ENCODE measurements around the gene DAD1.

The DAD1 gene

DNA sequence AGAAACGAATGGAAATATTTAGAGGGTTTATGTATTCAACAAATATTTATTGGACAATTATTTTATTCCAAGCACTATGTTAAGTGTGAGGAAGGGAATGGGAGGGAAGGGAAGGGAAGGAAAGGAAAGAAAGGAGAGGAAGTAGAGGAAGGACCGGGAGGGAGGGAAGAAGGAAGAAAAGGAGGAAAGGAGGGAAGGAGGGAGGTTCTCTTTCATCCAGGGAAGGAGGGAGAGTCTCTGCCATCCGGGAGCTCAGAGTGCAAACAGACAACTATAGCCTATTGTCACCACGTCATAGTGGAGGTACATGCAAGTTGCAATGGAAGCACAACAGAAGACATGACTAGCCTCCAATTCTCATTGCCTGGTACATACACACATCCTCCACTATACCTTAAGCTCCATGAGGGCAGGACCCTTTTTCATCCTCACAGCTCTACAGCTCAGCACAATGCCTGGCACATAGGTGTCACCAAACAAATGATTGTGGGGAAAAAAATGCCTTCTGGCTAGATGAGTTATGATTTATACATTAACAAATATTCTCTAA is 48.1 kb downstream of the DAD1 start:
- no peak for TF ChIP-seq CTCF (IDR thresholded peaks at IDR 0.05; ENCODE audit: low read depth, low read length, missing control alignments)
- H3K4me3 ChIP-seq (ENCODE audit: low read depth, low read length): no peak overlapping the region
- in situ Hi-C loops (cut with HindIII; ENCODE audit: low sequenced_read_pairs): no loop called here
- no peak for DNase-seq (ENCODE audit: low read depth)

GRCh38 chr14:22540293-22540692 is 48.7 kb downstream of the DAD1 start:
- no peak overlapping the region for H3K4me3 ChIP-seq (ENCODE audit: low read depth, low read length)
- in situ Hi-C loops (cut with HindIII; ENCODE audit: low sequenced_read_pairs): no loop called here
- no peak for DNase-seq (ENCODE audit: low read depth)
- no peak for TF ChIP-seq CTCF (IDR thresholded peaks at IDR 0.05; ENCODE audit: low read depth, low read length, missing control alignments)

DNA sequence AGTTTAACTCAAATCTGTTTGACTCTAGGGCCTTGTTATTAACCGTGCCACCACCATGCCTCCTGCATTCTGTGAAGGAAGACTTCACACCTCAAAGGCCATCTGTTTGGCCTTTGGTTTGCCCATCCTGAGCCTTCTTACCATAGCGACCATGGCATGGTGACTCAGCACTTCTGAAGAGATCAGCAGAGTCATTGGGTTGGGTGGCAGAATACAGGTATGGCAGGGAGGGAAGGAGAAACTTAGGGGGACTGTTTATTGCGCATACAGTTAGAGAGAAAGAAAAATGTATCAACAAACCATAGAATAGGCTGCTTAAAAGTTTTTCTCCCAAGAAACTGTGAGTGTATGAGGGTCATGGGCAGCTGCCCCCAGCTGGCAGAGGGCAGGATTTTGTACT is 49.2 kb downstream of the DAD1 start:
- in situ Hi-C loops (cut with HindIII; ENCODE audit: low sequenced_read_pairs): no loop called here
- no peak for DNase-seq (ENCODE audit: low read depth)
- TF ChIP-seq CTCF (IDR thresholded peaks at IDR 0.05; ENCODE audit: low read depth, low read length, missing control alignments): no peak
- no peak overlapping the region for H3K4me3 ChIP-seq (ENCODE audit: low read depth, low read length)

DNA sequence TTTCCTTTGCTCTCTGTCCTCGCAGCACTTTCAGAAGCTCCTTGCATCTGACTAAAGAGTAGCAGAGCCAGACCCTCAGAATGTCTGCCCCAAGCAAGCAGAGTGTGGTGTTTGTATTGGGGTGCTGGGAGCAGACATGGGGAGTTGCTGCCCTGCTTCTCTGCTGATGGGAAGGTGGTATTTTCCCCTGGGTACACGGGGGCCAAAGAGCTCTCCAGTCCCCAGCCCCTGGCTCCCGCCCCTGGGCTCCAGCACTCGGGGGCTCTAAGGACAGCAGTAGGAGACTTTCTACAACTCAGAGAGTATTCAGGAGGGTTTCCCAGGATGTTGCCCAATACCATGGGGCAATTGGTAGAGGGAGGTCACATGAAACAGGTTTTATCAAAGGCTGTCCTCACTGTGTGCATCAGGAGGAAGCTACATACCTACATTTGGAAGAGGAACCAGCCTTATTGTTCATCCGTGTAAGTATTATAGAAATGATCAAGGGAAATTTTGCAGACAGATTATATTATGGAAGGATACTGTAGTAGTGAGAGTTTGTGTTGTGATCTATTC is 50.3 kb downstream of the DAD1 start:
- TF ChIP-seq CTCF (IDR thresholded peaks at IDR 0.05; ENCODE audit: low read depth, low read length, missing control alignments): no peak
- no peak for DNase-seq (ENCODE audit: low read depth)
- in situ Hi-C loops (cut with HindIII; ENCODE audit: low sequenced_read_pairs): no loop called here
- no peak overlapping the region for H3K4me3 ChIP-seq (ENCODE audit: low read depth, low read length)

DNA sequence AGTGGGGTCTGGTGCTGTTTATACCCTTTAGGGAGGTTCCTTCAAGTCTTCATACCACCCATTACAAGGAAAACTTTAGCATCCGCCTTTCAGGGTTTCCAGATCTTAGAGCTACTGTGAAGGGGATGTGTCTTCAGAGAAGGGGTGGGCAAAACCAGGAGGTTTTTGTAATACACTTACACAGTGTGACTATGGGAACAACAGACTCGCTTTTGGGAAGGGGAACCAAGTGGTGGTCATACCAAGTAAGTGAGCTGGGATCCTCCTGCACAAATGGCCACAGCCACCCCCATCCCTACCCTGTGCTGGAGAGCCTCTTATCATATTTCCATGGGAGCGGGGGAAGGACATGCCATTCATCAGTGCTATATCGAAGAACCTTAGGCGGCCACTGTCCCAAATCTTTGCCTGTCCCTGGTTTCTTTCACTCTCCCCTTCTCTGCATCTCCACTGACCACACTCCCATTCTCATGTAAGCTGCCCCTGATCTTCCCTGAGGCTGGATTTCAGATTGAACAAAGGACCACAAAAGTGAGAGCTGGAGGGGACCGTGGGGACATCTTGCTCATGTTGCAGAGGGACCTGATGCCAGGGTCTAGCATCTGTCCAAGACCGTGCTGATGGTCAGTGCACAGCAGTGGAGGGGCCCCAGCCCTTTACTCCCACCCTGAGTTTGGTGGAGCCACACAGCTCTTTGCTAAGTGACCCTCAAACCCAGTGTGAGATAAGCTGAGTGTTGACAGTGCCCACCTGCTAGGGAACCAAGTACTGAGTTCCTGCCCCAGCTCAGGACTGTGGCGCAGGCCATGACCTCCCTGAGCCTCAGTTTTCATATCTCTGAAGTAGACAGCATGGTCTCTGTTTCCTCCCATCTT is 51.4 kb downstream of the DAD1 start:
- in situ Hi-C loops (cut with HindIII; ENCODE audit: low sequenced_read_pairs): no loop called here
- no peak for DNase-seq (ENCODE audit: low read depth)
- no peak overlapping the region for H3K4me3 ChIP-seq (ENCODE audit: low read depth, low read length)
- no peak for TF ChIP-seq CTCF (IDR thresholded peaks at IDR 0.05; ENCODE audit: low read depth, low read length, missing control alignments)

DNA sequence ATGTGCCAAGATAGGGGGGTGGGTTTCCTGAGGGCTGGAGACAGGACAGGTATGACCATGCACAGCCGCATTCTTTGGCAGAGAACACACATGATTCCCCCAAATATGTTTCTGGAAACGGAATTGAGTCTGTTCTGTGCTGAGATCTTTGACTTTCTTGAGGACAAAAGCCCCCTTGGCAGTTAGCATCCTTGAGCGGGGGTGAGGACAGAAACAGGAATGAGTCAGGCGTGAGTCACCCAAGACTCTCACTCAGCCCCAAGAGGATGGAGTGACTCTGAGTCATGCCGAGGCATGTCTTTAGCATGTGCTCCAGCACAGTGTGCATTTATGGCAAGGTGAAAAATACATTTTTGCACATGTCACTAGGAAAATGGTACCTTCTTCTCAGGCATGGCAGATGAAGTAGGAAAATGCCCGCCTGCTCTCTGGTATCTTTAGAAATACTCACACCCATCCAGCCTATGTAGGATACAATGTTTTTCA is 52.1 kb downstream of the DAD1 start:
- in situ Hi-C loops (cut with HindIII; ENCODE audit: low sequenced_read_pairs): no loop called here
- DNase-seq (ENCODE audit: low read depth): peak; percentile 91
- TF ChIP-seq CTCF (IDR thresholded peaks at IDR 0.05; ENCODE audit: low read depth, low read length, missing control alignments): no peak
- no peak overlapping the region for H3K4me3 ChIP-seq (ENCODE audit: low read depth, low read length)
